DND-41 (cell line): Measurements from ENCODE around the gene TNNC1.

Source experiments
- EZH2 ChIP-seq: IDR thresholded peaks from 3 replicates; pipeline ENCODE4 v1.6.1; 2012; ENCODE audit warnings: borderline replicate concordance, low read depth, mild to moderate bottlenecking, moderate library complexity, low read length, inconsistent platforms; ENCODE audit not compliant: severe bottlenecking
- TF ChIP-seq, protein P1 (sequence below): IDR thresholded peaks from 2 replicates; pipeline ENCODE4 v1.5.1; 2012; ENCODE audit warnings: borderline replicate concordance, low read length, moderate library complexity, mild to moderate bottlenecking; ENCODE audit not compliant: poor library complexity, severe bottlenecking; ENCODE audit errors: extremely low read depth

GRCh38 chr3:52438104-52438376 lies 15.8 kb downstream of the TNNC1 start:
- TF ChIP-seq, protein P1, sequence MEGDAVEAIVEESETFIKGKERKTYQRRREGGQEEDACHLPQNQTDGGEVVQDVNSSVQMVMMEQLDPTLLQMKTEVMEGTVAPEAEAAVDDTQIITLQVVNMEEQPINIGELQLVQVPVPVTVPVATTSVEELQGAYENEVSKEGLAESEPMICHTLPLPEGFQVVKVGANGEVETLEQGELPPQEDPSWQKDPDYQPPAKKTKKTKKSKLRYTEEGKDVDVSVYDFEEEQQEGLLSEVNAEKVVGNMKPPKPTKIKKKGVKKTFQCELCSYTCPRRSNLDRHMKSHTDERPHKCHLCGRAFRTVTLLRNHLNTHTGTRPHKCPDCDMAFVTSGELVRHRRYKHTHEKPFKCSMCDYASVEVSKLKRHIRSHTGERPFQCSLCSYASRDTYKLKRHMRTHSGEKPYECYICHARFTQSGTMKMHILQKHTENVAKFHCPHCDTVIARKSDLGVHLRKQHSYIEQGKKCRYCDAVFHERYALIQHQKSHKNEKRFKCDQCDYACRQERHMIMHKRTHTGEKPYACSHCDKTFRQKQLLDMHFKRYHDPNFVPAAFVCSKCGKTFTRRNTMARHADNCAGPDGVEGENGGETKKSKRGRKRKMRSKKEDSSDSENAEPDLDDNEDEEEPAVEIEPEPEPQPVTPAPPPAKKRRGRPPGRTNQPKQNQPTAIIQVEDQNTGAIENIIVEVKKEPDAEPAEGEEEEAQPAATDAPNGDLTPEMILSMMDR, result no peak
- TF ChIP-seq EZH2, result no peak
